ENCODE data around the gene CFC1. TPM values are rescaled to one million over a fixed set of nuclear protein-coding genes. Genes with fewer than 3 reads are reported as not detected.
"Not testable (repeated sequence)": the region's sequence is repeated elsewhere in the genome, so short reads cannot be mapped to it uniquely, and the experiment has no call there.

CFC1 gene
- total RNA-seq, 1 experiment from 2014 or later, result not detected

GRCh38 chr2:130588688-130589458 is 10.5 kb downstream of the CFC1 start:
- DNase-seq (ENCODE audit: low spot score); in situ Hi-C loops (cut with HindIII; ENCODE audit: low sequenced_read_pairs): not testable (repeated sequence)

- in situ Hi-C loops (cut with HindIII; ENCODE audit: low sequenced_read_pairs); DNase-seq (ENCODE audit: low spot score): not testable (repeated sequence)
Measured at GRCh38 chr2:130584726-130585125, 14.6 kb downstream of the CFC1 start.

GRCh38 chr2:130583582-130583981 is 15.8 kb downstream of the CFC1 start:
- not testable (repeated sequence) for DNase-seq (ENCODE audit: low spot score)

GRCh38 chr2:130582970-130583369 is 16.4 kb downstream of the CFC1 start:
- DNase-seq (ENCODE audit: low spot score); in situ Hi-C loops (cut with HindIII; ENCODE audit: low sequenced_read_pairs): not testable (repeated sequence)

More at GRCh38 chr2:130583582-130583981, 15.8 kb downstream of the CFC1 start:
- in situ Hi-C loops (cut with HindIII; ENCODE audit: low sequenced_read_pairs), result not testable (repeated sequence)

- in situ Hi-C loops (cut with HindIII; ENCODE audit: low sequenced_read_pairs); DNase-seq (ENCODE audit: low spot score): not testable (repeated sequence)
Measured at GRCh38 chr2:130581491-130581890, 17.9 kb downstream of the CFC1 start.

DNA sequence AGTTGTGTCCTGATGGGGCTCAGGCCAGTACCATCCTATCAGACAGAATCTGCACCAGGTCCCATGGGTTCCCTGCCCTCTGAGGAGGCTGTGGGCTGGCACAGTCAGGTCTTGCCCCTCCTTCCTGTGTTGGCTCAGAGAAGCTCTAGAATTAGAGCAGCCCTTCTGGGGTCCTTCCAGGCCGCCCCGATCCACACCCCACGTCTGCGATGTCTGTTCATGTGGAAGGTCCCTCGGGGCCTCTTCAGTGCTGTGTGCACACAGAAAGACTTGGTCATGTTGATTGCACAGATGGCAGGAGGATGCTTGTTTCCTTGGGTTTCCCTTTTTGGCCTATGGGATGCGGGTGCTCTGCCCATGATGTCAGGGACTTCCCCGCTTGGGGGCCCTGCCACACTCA is 20.3 kb downstream of the CFC1 start:
- in situ Hi-C loops (cut with HindIII; ENCODE audit: low sequenced_read_pairs); DNase-seq (ENCODE audit: low spot score): not testable (repeated sequence)

- DNase-seq (ENCODE audit: low spot score); in situ Hi-C loops (cut with HindIII; ENCODE audit: low sequenced_read_pairs): not testable (repeated sequence)
Measured at GRCh38 chr2:130577559-130577958, 21.8 kb downstream of the CFC1 start.

DNA sequence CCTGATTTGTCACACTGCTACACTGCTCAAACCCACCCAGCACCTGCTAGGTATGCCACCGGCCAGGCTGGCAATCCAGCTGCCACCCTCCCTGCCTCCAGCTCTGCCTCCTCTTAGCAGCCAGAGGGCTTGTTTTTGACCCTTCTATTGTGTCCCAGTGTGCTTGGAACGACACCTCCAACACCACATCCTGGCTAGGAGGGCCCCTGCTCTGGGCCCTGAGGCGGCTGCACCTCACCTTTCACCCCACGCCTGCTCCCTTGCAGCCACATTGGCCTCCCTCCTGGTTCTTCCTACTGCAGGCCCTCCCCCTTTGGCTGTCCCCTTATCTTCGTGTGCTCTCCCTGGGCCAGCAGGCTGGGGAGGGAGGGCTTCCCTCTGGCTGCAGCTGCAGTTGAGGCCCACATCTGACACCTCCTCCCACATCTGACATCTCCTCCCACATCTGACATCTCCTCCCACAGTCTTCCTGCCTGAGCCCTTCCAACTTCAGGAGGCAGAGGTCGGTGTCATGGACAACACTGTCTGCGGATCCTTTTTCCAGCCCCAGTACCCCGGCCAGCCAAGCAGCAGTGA is 23.1 kb downstream of the CFC1 start:
- in situ Hi-C loops (cut with HindIII; ENCODE audit: low sequenced_read_pairs); DNase-seq (ENCODE audit: low spot score): not testable (repeated sequence)

GRCh38 chr2:130574230-130574629 is 25.1 kb downstream of the CFC1 start:
- in situ Hi-C loops (cut with HindIII; ENCODE audit: low sequenced_read_pairs); DNase-seq (ENCODE audit: low spot score): not testable (repeated sequence)

DNA sequence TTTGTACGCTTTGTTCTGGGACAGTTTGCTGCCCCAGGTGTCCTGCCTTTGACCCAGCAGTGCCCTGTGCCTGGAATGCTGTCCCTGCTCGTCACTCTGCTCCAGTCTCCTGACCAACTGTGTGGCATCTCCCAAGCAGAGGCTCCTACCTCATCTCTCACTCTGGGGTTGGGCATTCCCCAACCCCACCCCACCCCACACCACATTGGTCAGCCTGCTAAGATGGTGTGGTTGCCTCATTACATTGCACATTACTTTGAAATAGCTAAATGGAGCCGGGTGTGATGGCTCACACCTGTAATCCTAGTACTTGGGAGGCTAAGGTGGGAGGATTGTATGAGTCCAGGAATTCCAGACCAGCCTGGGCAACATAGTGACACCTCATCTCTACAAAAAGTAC is 27.4 kb downstream of the CFC1 start:
- DNase-seq (ENCODE audit: low spot score); in situ Hi-C loops (cut with HindIII; ENCODE audit: low sequenced_read_pairs): not testable (repeated sequence)

DNA sequence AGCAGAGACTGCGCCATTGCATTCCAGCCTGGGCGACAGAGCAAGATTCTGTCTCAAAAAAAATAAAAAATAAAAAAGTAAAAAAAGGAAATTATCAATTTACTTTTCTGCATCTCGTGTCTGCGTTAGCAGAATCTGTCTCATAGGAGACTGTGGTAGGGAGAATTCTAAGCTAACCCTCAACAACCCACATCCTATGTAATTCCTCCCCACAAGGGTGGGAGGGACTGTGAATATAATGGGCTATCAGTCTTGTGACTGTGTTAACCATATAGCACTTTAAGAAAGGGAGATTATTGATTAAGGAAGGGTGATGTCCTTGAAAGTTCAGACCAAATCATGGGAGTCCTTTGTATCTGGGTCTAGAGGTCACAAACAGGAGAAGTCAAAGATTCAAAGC is 33.2 kb downstream of the CFC1 start:
- DNase-seq (ENCODE audit: low spot score); in situ Hi-C loops (cut with HindIII; ENCODE audit: low sequenced_read_pairs): not testable (repeated sequence)

GRCh38 chr2:130556441-130556840 is 42.9 kb downstream of the CFC1 start:
- DNase-seq (ENCODE audit: low spot score); in situ Hi-C loops (cut with HindIII; ENCODE audit: low sequenced_read_pairs): not testable (repeated sequence)

GRCh38 chr2:130554178-130554577 is 45.2 kb downstream of the CFC1 start:
- in situ Hi-C loops (cut with HindIII; ENCODE audit: low sequenced_read_pairs); DNase-seq (ENCODE audit: low spot score): not testable (repeated sequence)

- in situ Hi-C loops (cut with HindIII; ENCODE audit: low sequenced_read_pairs); DNase-seq (ENCODE audit: low spot score): not testable (repeated sequence)
Measured at GRCh38 chr2:130549475-130549874, 49.9 kb downstream of the CFC1 start.

GRCh38 chr2:130548418-130548817 is 51.0 kb downstream of the CFC1 start:
- DNase-seq (ENCODE audit: low spot score); in situ Hi-C loops (cut with HindIII; ENCODE audit: low sequenced_read_pairs): not testable (repeated sequence)

- DNase-seq (ENCODE audit: low spot score); in situ Hi-C loops (cut with HindIII; ENCODE audit: low sequenced_read_pairs): not testable (repeated sequence)
Measured at GRCh38 chr2:130544978-130545377, 54.4 kb downstream of the CFC1 start.

- DNase-seq (ENCODE audit: low spot score); in situ Hi-C loops (cut with HindIII; ENCODE audit: low sequenced_read_pairs): not testable (repeated sequence)
Measured at GRCh38 chr2:130543785-130544528, 55.4 kb downstream of the CFC1 start.

DNA sequence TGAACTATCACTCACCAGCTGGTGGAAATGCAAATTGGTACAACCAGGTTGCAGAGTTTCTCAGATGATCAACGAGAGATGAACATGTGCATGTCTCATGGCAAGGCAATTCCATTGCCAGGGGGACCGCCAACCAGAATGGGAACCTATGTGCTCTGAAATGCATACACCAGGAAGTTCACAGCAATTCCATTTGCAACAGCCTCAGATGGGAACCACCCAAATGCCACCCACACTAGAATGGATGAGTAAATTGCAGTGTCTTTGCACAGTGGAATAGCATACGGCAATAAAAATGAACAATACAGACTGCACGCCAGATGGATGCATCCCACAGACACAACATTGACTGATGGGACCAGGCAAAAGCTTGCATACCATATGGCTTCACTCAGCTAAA is 56.6 kb downstream of the CFC1 start:
- in situ Hi-C loops (cut with HindIII; ENCODE audit: low sequenced_read_pairs); DNase-seq (ENCODE audit: low spot score): not testable (repeated sequence)

Measured in G401 (cell line).